K562 (cell line): ENCODE measurements around the gene MLXIPL. TPM values are rescaled to one million over a fixed set of nuclear protein-coding genes. Genes with fewer than 3 reads are reported as not detected.

Experiments used
- CHD2 ChIP-seq: IDR thresholded peaks from 2 replicates; pipeline ENCODE4 v1.6.1; 2011; ENCODE audit warnings: low read depth, low read length
- FUS ChIP-seq: fragments of 200-400 bp; formaldehyde crosslinking; optimal IDR thresholded peaks from 2 replicates; pipeline ENCODE3; 2017; ENCODE audit warnings: low read depth, low read length
- NFXL1 ChIP-seq: fragments of 450-650 bp; formaldehyde crosslinking; IDR thresholded peaks from 2 replicates; pipeline ENCODE4 v1.4.0; 2021; ENCODE audit warnings: mild to moderate bottlenecking
- SAP30 ChIP-seq: fragments of 200-600 bp; sonication (generic); IDR thresholded peaks from 2 replicates; pipeline ENCODE4 v1.6.1; 2012; ENCODE audit warnings: borderline replicate concordance, low read depth, mild to moderate bottlenecking, moderate library complexity, low read length, control low read depth, inconsistent platforms; ENCODE audit not compliant: insufficient read depth, poor library complexity, severe bottlenecking
- ZNF282 ChIP-seq: sonication (generic); formaldehyde crosslinking; IDR thresholded peaks from 2 replicates; pipeline ENCODE4 v1.8.1; 2023; ENCODE audit warnings: missing genetic modification reagents
- ZNF668 ChIP-seq: fragments of 250-450 bp; sonication (Bioruptor Pico); IDR thresholded peaks from 2 replicates; pipeline ENCODE4 v1.8.0; 2022; ENCODE audit warnings: mild to moderate bottlenecking, inconsistent platforms
- polyA plus RNA-seq, 8 experiments: library from polyadenylated mRNA; depleted of rRNA in 4 of 8; stranded (reverse) in 5 of 8; unstranded in 3 of 8; fragments of >200 nt; fragmentation: Nextera tagmentation in 2 of 8; fragmentation: Illumina TruSeq in 1 of 8; extraction: Ambion mirVana in 2 of 8; extraction: Trizol in 1 of 8; gene quantifications; 2 replicates each; pipeline versions ENCODE4 v1.2.1 to v1.2.3, GENCODE V29; 2011 to 2014; ENCODE audit warnings: inconsistent platforms in 1 of 8, missing spikeins in 1 of 8
- total RNA-seq, 7 experiments: library from RNA; depleted of rRNA in 6 of 7; stranded (reverse); fragments of >200 nt in 6 of 7; fragmentation: Illumina TruSeq in 2 of 7; extraction: Trizol in 2 of 7; gene quantifications; 2 replicates each; pipeline versions ENCODE4 v1.2.1 to v1.2.3, GENCODE V29; 2011 to 2021; ENCODE audit warnings: low replicate concordance in 1 of 7
- TF ChIP-seq, protein P1 (sequence below), 2 experiments: fragments of 450-650 bp; IDR thresholded peaks; 2 replicates each; pipeline ENCODE4 v1.6.1; 2016; ENCODE audit warnings: mild to moderate bottlenecking in 2 of 2, borderline replicate concordance in 1 of 2, low read depth in 1 of 2, moderate library complexity in 1 of 2
- TF ChIP-seq, protein P2 (sequence below): fragments of 450-650 bp; IDR thresholded peaks from 2 replicates; pipeline ENCODE4 v1.6.1; 2018; ENCODE audit not compliant: partially characterized antibody

Gene MLXIPL
- total and polyA plus RNA-seq, 9 of the 15 experiments (the other 6 are each of a cell fraction or from before 2014, with no cell fraction given): 0.11 to 18.4 (median 1.4) TPM

DNA sequence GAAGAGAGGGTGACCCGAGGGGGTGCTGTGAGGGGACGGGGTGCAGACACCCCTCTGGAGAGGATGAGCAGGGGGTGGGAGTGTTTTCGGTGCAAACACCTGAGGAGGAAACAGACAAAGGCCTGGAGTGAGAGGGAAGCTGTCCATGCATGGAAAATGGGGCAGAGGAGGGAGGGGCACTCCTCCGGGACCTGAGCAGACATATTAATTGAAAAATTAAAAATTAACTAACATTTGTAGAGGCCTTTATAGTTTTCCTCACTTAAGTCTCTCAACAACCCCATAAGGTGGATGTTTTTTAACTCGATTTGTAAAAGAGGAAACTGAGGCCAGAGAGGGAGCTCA, 44.5 kb upstream of the MLXIPL start (continued):
- TF ChIP-seq, protein P1, sequence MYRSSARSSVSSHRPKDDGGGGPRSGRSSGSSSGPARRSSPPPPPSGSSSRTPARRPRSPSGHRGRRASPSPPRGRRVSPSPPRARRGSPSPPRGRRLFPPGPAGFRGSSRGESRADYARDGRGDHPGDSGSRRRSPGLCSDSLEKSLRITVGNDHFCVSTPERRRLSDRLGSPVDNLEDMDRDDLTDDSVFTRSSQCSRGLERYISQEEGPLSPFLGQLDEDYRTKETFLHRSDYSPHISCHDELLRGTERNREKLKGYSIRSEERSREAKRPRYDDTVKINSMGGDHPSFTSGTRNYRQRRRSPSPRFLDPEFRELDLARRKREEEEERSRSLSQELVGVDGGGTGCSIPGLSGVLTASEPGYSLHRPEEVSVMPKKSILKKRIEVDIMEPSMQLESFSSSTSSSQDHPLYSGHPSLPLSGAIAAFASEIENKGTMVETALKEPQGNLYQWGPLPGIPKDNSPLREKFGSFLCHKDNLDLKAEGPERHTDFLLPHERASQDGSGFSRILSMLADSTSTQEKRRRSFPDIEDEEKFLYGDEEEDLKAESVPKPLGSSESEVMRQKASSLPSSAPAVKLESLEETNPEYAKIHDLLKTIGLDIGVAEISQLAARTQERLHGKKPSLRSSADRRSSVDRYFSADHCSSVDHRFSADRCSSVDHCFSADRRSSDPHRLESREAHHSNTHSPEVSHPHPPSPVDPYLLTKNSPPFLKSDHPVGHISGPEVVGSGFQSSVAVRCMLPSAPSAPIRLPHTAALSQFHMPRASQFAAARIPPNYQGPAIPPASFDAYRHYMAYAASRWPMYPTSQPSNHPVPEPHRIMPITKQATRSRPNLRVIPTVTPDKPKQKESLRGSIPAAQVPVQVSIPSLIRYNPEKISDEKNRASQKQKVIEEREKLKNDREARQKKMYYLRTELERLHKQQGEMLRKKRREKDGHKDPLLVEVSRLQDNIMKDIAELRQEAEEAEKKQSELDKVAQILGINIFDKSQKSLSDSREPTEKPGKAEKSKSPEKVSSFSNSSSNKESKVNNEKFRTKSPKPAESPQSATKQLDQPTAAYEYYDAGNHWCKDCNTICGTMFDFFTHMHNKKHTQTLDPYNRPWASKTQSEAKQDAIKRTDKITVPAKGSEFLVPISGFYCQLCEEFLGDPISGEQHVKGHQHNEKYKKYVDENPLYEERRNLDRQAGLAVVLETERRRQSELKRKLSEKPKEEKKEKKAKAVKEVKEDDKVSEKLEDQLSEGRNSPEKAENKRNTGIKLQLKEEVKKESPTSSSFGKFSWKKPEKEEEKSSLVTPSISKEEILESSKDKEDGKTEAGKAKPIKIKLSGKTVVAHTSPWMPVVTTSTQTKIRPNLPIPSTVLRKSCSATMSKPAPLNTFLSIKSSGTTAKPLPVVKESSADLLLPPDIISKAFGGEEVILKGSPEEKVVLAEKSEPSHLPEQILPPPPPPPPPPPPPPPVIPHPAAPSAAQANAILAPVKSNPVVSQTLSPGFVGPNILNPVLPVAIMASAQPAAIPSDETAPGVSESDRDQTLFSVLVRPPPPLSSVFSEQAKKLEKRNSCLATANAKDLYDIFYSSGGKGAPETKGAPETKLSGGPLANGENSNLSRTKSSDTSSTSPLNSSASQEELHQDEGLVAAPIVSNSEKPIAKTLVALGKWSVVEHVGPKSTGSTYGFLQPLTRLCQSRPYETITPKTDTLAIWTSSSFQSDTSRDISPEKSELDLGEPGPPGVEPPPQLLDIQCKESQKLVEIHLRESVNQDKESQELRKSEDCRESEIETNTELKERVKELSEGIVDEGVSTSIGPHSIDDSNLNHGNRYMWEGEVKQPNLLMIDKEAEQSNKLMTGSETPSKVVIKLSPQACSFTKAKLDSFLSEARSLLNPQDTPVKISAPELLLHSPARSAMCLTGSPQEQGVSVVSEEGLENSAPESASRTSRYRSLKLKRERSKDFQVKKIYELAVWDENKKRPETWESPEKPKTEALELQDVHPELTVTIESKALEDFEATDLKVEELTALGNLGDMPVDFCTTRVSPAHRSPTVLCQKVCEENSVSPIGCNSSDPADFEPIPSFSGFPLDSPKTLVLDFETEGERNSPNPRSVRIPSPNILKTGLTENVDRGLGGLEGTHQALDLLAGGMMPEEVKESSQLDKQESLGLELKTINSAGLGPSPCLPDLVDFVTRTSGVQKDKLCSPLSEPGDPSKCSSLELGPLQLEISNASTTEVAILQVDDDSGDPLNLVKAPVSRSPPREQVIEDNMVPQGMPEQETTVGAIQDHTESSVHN (IDR thresholded peaks at IDR 0.05; ENCODE audit: borderline replicate concordance in 1 of 2, low read depth in 1 of 2): no peak
- TF ChIP-seq ZNF668 (no peak), ZNF282 (no peak), FUS (no peak), SAP30 (no peak), NFXL1 (CRISPR knock-in tag) (no peak), CHD2 (no peak)
- TF ChIP-seq, protein P2, sequence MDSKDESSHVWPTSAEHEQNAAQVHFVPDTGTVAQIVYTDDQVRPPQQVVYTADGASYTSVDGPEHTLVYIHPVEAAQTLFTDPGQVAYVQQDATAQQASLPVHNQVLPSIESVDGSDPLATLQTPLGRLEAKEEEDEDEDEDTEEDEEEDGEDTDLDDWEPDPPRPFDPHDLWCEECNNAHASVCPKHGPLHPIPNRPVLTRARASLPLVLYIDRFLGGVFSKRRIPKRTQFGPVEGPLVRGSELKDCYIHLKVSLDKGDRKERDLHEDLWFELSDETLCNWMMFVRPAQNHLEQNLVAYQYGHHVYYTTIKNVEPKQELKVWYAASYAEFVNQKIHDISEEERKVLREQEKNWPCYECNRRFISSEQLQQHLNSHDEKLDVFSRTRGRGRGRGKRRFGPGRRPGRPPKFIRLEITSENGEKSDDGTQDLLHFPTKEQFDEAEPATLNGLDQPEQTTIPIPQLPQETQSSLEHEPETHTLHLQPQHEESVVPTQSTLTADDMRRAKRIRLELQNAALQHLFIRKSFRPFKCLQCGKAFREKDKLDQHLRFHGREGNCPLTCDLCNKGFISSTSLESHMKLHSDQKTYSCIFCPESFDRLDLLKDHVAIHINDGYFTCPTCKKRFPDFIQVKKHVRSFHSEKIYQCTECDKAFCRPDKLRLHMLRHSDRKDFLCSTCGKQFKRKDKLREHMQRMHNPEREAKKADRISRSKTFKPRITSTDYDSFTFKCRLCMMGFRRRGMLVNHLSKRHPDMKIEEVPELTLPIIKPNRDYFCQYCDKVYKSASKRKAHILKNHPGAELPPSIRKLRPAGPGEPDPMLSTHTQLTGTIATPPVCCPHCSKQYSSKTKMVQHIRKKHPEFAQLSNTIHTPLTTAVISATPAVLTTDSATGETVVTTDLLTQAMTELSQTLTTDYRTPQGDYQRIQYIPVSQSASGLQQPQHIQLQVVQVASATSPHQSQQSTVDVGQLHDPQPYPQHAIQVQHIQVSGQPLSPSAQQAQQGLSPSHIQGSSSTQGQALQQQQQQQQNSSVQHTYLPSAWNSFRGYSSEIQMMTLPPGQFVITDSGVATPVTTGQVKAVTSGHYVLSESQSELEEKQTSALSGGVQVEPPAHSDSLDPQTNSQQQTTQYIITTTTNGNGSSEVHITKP: no peak
